Heart left ventricle (tissue), 16 donors: ENCODE measurements around the gene ABCA13. TPM values are rescaled to one million over a fixed set of nuclear protein-coding genes. Genes with fewer than 3 reads are reported as not detected.

Experiments used
- ATAC-seq, 4 donors: fragments of 200-7000 bp; cut with Tn5 transposase; one replicate each; pipeline ENCODE4 v1.9.1; 2020 to 2022; ENCODE audit warnings: moderate library complexity in 4 of 4, mild to moderate bottlenecking in 3 of 4, moderate number of reproducible peaks in 1 of 4
- DNase-seq, 5 donors: peaks; one replicate each; pipeline ENCODE4 v3.0.0-alpha.2; 2020
- H3K27ac ChIP-seq, 12 donors: fragments of 200-600 bp; sonication (generic) in 4 of 12; one replicate each; pipeline versions ENCODE4 v1.5.0 to v1.8.0; 2016 to 2022; ENCODE audit warnings: mild to moderate bottlenecking in 2 of 12
- H3K27me3 ChIP-seq, 9 donors: fragments of 200-600 bp; sonication (generic) in 2 of 9; one replicate each; pipeline versions ENCODE4 v1.5.1 to v1.8.0; 2016 to 2022; ENCODE audit warnings: mild to moderate bottlenecking in 3 of 9
- H3K36me3 ChIP-seq, 9 donors: fragments of 200-600 bp; sonication (generic) in 2 of 9; one replicate each; pipeline versions ENCODE4 v1.5.0 to v1.8.0; 2018 to 2022; ENCODE audit warnings: mild to moderate bottlenecking in 2 of 9
- H3K4me1 ChIP-seq, 12 donors: fragments of 200-600 bp; sonication (generic) in 4 of 12; one replicate each; pipeline versions ENCODE4 v1.5.0 to v1.8.0; 2016 to 2022; ENCODE audit warnings: mild to moderate bottlenecking in 3 of 12
- H3K4me3 ChIP-seq, 12 donors: fragments of 200-600 bp; sonication (generic) in 4 of 12; one replicate each; pipeline versions ENCODE4 v1.5.0 to v1.8.0; 2017 to 2022; ENCODE audit warnings: mild to moderate bottlenecking in 9 of 12, moderate library complexity in 4 of 12
- H3K9me3 ChIP-seq, 12 donors: fragments of 200-600 bp; sonication (generic) in 4 of 12; one replicate each; pipeline versions ENCODE4 v1.5.0 to v1.8.0; 2016 to 2022; ENCODE audit warnings: mild to moderate bottlenecking in 1 of 12
- POLR2A ChIP-seq, 2 donors: fragments of 450-650 bp; IDR thresholded peaks; one replicate each; pipeline ENCODE4 v1.6.1; 2017; ENCODE audit warnings: antibody characterized with exemption in 2 of 2, mild to moderate bottlenecking in 2 of 2, moderate library complexity in 2 of 2
- WGBS, 4 donors: extraction: QIAGEN DNeasy Blood & Tissue Kit in 2 of 4; methylation state at CpG; one replicate each; pipeline versions ENCODE4 v1.1.5 to v1.1.7; 2013 to 2018; 5-methylcytosine and 5-hydroxymethylcytosine counted together
- intact Hi-C, 10 donors: fragments of 100-400 bp; cut with DNase I; formaldehyde crosslinking; loops; one replicate each; pipeline versions ENCODE4 v1.11.1 to v1.14.2; 2022
- polyA plus RNA-seq, 2 donors: library from polyadenylated mRNA; stranded (reverse); fragments of 200-250 nt; gene quantifications; one replicate each; pipeline ENCODE4 v1.2.3, GENCODE V29; 2013
- total RNA-seq, 9 donors: library from RNA; depleted of rRNA in 2 of 9; stranded (reverse); fragments of >200 nt in 2 of 9; fragmentation: NEBNext Ultra II Directional in 3 of 9; extraction: Animal tissue kit (Norgen Biotek cat#: 25700) in 3 of 9; gene quantifications; one replicate each; pipeline versions ENCODE4 v1.1.0 to v1.2.4, GENCODE V29; 2016 to 2023
- TF ChIP-seq, protein P1 (sequence below), 12 donors: fragments of 200-600 bp; sonication (generic) in 4 of 12; IDR thresholded peaks; one replicate each; pipeline versions ENCODE4 v1.5.0 to v1.8.0; 2018 to 2022; ENCODE audit warnings: antibody characterized with exemption in 12 of 12, mild to moderate bottlenecking in 5 of 12
- donor health status: ischemic (EF 13 %, LVEDD 7.1; RV severe dilation, severe dysfunction).
- donor health status: healthy with polysubstance abuse.
- donor health status: DM: no; HTN: yes; CAD: no.
- donor health status: DM: no; HTN: no; CAD: no.
- donor health status: ischemic (EF 25% LVEDD 6.9; RV normal size, moderate dysfunction).
- donor health status: ischemic (EF 25% LVEDD 5.7; RV mildly dilated, moderate dysfunction).
- donor health status: healthy.
- donor health status: DM: yes; HTN: yes; CAD: no.
- donor health status: ischemic (EF 35%, LVEDD 5.7; RV mildly dilated, moderate dysfunction).
- donor health status: nonischemic (EF 11% LVEDD 7.7; RV severe dilation, severe dysfunction).
- donor health status: DM: yes; HTN: yes; CAD: no.
- donor health status: PGD.
- donor health status: ischemic (EF 29% LVEDD 5.4; RV normal size, mild dysfunction).
- donor health status: nonischemic (EF 23%, LVEDD 6.1; RV moderate dilation, normal function).

ABCA13 gene
- total and polyA plus RNA-seq, 11 donors, result 0.01 to 0.29 (median 0.07) TPM; not detected in 3

- TF ChIP-seq, protein P1, sequence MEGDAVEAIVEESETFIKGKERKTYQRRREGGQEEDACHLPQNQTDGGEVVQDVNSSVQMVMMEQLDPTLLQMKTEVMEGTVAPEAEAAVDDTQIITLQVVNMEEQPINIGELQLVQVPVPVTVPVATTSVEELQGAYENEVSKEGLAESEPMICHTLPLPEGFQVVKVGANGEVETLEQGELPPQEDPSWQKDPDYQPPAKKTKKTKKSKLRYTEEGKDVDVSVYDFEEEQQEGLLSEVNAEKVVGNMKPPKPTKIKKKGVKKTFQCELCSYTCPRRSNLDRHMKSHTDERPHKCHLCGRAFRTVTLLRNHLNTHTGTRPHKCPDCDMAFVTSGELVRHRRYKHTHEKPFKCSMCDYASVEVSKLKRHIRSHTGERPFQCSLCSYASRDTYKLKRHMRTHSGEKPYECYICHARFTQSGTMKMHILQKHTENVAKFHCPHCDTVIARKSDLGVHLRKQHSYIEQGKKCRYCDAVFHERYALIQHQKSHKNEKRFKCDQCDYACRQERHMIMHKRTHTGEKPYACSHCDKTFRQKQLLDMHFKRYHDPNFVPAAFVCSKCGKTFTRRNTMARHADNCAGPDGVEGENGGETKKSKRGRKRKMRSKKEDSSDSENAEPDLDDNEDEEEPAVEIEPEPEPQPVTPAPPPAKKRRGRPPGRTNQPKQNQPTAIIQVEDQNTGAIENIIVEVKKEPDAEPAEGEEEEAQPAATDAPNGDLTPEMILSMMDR (IDR thresholded peaks at IDR 0.05), result no peak
- TF ChIP-seq POLR2A (IDR thresholded peaks at IDR 0.05), result no peak
- no peak for DNase-seq
- H3K27me3 ChIP-seq, result peaks cover 0 to 4% (median 0%) of the 10 kb centered on the region in 9 donors
- intact Hi-C loops, result no loop called here
- no peak overlapping the region for H3K27ac ChIP-seq
- H3K4me1 ChIP-seq, result no peaks in the 10 kb centered on the region
- ATAC-seq, result no peak
- no peak overlapping the region for H3K4me3 ChIP-seq
- no peaks in the 10 kb centered on the region for H3K36me3 ChIP-seq
- H3K9me3 ChIP-seq, result peaks cover 0 to 5% (median 0%) of the 10 kb centered on the region in 12 donors
- WGBS, 4 donors, result 80 to 91% (median 86%) methylated on average over 2 of the region's 2 CpGs
Observed at GRCh38 chr7:48658138-48658537, 486.9 kb downstream of the ABCA13 start.

DNA sequence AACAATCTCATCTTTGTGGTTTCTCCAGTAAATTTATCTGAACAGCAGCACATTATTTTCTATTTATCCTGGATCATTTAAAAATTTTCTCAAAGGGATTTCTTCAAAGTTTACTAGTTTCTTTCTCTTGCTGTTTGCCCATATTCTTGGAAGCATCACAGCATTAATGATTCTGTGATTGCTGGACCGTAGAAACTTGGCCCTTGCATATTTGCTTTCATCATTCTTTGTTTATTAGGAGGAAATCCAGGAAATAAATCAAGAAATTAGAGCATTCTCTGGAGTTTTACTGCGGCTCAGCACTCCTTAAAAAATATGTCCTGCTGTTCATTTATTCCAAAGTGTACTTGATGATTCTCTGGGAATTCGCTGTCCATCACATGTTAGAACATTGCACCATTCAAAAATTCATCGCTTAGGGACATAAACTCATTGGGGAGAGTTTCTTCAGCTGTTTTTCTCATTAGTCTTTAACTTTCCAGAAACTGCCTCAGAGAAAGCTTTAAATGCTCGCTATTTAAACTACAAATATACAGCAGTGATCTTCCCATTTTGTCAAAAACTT is 489.1 kb downstream of the ABCA13 start:
- 60 to 77% (median 67%) methylated on average over 5 of the region's 5 CpGs for WGBS, 4 donors
- TF ChIP-seq POLR2A (IDR thresholded peaks at IDR 0.05), result no peak
- TF ChIP-seq, protein P1 (IDR thresholded peaks at IDR 0.05), result no peak
- H3K9me3 ChIP-seq, result no peaks in the 10 kb centered on the region
- no peak overlapping the region for H3K4me3 ChIP-seq
- no peaks in the 10 kb centered on the region for H3K4me1 ChIP-seq
- no peak for ATAC-seq
- no peaks in the 10 kb centered on the region for H3K36me3 ChIP-seq
- intact Hi-C loops, result no loop called here
- no peak overlapping the region for H3K27ac ChIP-seq
- no peak for DNase-seq
- peaks cover 0 to 4% (median 0%) of the 10 kb centered on the region in 9 donors for H3K27me3 ChIP-seq

DNA sequence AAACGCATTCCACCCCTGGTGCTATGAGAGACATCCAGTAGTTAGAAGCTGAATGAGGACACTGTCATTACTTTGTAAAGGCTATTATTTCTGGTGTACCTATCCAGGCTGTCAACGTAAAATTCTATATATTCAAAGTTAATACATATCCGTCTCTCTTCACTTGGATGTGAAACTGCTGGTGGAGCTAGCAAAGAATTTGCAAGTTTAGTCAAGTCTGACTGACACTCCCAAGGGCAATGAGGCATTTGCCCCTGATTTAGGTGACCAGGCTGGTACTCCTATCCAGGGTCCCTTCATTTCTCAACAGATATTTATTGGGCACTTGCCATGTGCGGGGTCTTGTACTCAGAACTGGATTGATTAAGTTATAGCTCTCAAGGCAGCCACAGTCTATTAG is 493.0 kb downstream of the ABCA13 start:
- Histone ChIP-seq H3K4me1 (no peaks in the 10 kb centered on the region), H3K27ac (no peak overlapping the region), H3K36me3 (no peaks in the 10 kb centered on the region), H3K4me3 (no peak overlapping the region), H3K27me3 (peaks cover 0 to under 1% (median 0%) of the 10 kb centered on the region in 9 donors), H3K9me3 (no peaks in the 10 kb centered on the region)
- intact Hi-C loops, result no loop called here
- no peak for TF ChIP-seq POLR2A (IDR thresholded peaks at IDR 0.05)
- TF ChIP-seq, protein P1 (IDR thresholded peaks at IDR 0.05), result no peak
- ATAC-seq (no peak), DNase-seq (no peak)
- 84 to 91% (median 85%) methylated on average over 4 of the region's 4 CpGs for WGBS, 4 donors

DNA sequence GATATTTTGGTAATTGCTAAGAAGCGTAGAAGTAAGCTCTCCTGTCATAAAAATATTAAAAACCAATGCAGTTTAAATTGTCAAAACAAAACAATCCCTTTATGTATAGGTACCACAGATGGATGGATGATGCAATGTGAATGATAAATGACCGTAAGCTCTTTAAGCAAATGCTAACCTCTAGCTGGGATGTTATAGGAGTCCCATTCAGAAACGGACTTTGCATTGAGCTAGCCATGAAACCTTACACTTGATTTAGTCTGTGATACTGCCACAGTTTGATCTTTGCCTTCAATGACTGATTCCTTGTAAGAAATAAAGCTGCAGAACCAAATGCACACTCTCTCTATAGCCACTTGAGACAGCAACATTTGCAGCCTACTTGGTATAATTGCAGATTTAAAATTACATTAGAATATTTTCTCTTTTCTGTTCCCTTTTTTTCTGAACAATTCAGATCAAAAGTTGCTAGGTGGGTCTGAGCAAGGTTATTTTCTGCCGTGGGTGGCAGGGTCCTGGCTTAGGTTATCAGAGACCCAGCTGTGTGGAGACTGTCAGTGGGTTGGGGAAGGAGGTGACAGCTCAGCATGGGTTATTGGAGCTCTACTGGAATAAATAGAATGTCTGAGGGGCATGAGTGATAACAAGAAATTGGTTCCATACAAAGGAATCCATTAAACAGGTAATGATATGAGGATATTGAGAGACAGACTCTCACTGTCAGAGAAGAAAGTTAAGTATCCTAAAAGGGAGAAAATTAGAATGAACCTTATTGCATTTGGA is 494.3 kb downstream of the ABCA13 start:
- no peak for TF ChIP-seq POLR2A (IDR thresholded peaks at IDR 0.05)
- TF ChIP-seq, protein P1 (IDR thresholded peaks at IDR 0.05), result no peak
- no peak for DNase-seq
- Histone ChIP-seq H3K4me3 (no peak overlapping the region), H3K4me1 (no peaks in the 10 kb centered on the region), H3K27me3 (no peaks in the 10 kb centered on the region), H3K9me3 (no peaks in the 10 kb centered on the region), H3K27ac (no peak overlapping the region), H3K36me3 (no peaks in the 10 kb centered on the region)
- ATAC-seq, result no peak
- 56 to 64% (median 63%) methylated on average over 4 of the region's 4 CpGs for WGBS, 4 donors
- intact Hi-C loops, result loop anchor here in 1 of 10 donors (2.0 kb wide), 1 partner anchor 17 kb away; no protein-coding TSS in a partner anchor
